Hepatocyte (in vitro differentiated cells): ENCODE results near the gene NR3C2. TPM values are rescaled to one million over a fixed set of nuclear protein-coding genes. Genes with fewer than 3 reads are reported as not detected.

ENCODE experiments used
- DNase-seq: peaks from one replicate; pipeline ENCODE4 v3.0.0-alpha.2; 2016; ENCODE audit warnings: low spot score
- H2AFZ ChIP-seq: fragments of 200-600 bp; sonication (generic); 2 replicates; pipeline ENCODE4 v1.6.0; 2016; ENCODE audit warnings: antibody characterized with exemption, mild to moderate bottlenecking
- H3K27ac ChIP-seq: fragments of 200-600 bp; sonication (generic); 2 replicates; pipeline ENCODE4 v1.5.1; 2016; ENCODE audit warnings: mild to moderate bottlenecking
- H3K27me3 ChIP-seq: fragments of 200-600 bp; sonication (generic); 2 replicates; pipeline ENCODE4 v1.6.1; 2016
- H3K36me3 ChIP-seq: fragments of 200-600 bp; sonication (generic); replicated peaks from 2 replicates; pipeline ENCODE4 v1.5.1; 2016; ENCODE audit warnings: low read depth; ENCODE audit not compliant: insufficient read depth
- H3K4me1 ChIP-seq: fragments of 200-600 bp; sonication (generic); 2 replicates; pipeline ENCODE4 v1.5.1; 2016; ENCODE audit warnings: mild to moderate bottlenecking, moderate library complexity; ENCODE audit not compliant: insufficient read depth
- H3K4me2 ChIP-seq: fragments of 200-600 bp; sonication (generic); 2 replicates; pipeline ENCODE4 v1.6.0; 2016
- H3K4me3 ChIP-seq: fragments of 200-600 bp; sonication (generic); 2 replicates; pipeline ENCODE4 v1.5.1; 2016; ENCODE audit warnings: mild to moderate bottlenecking
- H3K79me2 ChIP-seq: fragments of 200-600 bp; sonication (generic); 2 replicates; pipeline ENCODE4 v1.6.0; 2017; ENCODE audit warnings: mild to moderate bottlenecking
- H3K9me2 ChIP-seq: fragments of 200-600 bp; sonication (generic); replicated peaks from 2 replicates; pipeline ENCODE4 v1.6.0; 2017; ENCODE audit warnings: mild to moderate bottlenecking; ENCODE audit not compliant: insufficient read depth
- H3K9me3 ChIP-seq: fragments of 200-600 bp; sonication (generic); 2 replicates; pipeline ENCODE4 v1.5.1; 2016; ENCODE audit warnings: low read depth, mild to moderate bottlenecking
- H4K20me1 ChIP-seq: fragments of 200-600 bp; sonication (generic); 2 replicates; pipeline ENCODE4 v1.6.0; 2016; ENCODE audit warnings: mild to moderate bottlenecking; ENCODE audit not compliant: insufficient read depth, poor library complexity, severe bottlenecking
- CTCF ChIP-seq: fragments of 200-600 bp; sonication (generic); IDR thresholded peaks from 2 replicates; pipeline ENCODE4 v1.5.1; 2016; ENCODE audit warnings: antibody characterized with exemption, mild to moderate bottlenecking; ENCODE audit not compliant: poor library complexity
- EZH2 ChIP-seq: fragments of 200-600 bp; sonication (generic); IDR thresholded peaks from 2 replicates; pipeline ENCODE4 v1.6.1; 2016; ENCODE audit warnings: antibody characterized with exemption, mild to moderate bottlenecking, borderline replicate concordance
- EZH2phosphoT487 ChIP-seq: fragments of 200-600 bp; sonication (generic); IDR thresholded peaks from one replicate; pipeline ENCODE4 v1.6.1; 2018; ENCODE audit warnings: antibody characterized with exemption, mild to moderate bottlenecking, low read depth, moderate library complexity; ENCODE audit not compliant: unreplicated experiment, severe bottlenecking
- WGBS: methylation state at CpG from one replicate; pipeline ENCODE4 v1.1.6; 2016; ENCODE audit warnings: low lambda C conversion rate; ENCODE audit errors: missing lambda C conversion rate; 5-methylcytosine and 5-hydroxymethylcytosine counted together
- polyA plus RNA-seq: library from polyadenylated mRNA; unstranded; fragments of >200 nt; fragmentation: Nextera tagmentation; extraction: Ambion mirVana; gene quantifications from 2 replicates; pipeline ENCODE4 v1.2.1, GENCODE V29; 2016
- total RNA-seq: library from RNA; depleted of rRNA; stranded (reverse); fragments of >200 nt; gene quantifications from 2 replicates; pipeline ENCODE4 v1.2.3, GENCODE V29; 2014

Gene NR3C2
- total and polyA plus RNA-seq, 2 experiments from 2014 or later, result 2.3 to 7.1 TPM

GRCh38 chr4:148445860-148446330, 3.7 kb upstream of the NR3C2 start:
- Histone ChIP-seq H3K27me3 (peaks cover 58% of the 10 kb centered on the region), H3K4me3 (peak overlapping the region; percentile 78), H3K79me2 (no peaks in the 10 kb centered on the region), H3K9me2 (no peaks in the 10 kb centered on the region), H3K4me1 (no peaks in the 10 kb centered on the region), H2AFZ (peak overlapping the region; percentile 48), H3K27ac (no peak overlapping the region), H3K9me3 (no peaks in the 10 kb centered on the region), H3K4me2 (peak overlapping the region; percentile 94), H3K36me3 (no peaks in the 10 kb centered on the region), H4K20me1 (no peaks in the 10 kb centered on the region)
- TF ChIP-seq EZH2 (no peak), CTCF (no peak), EZH2phosphoT487 (no peak)
- WGBS, result 5% methylated on average over 12 of the region's 13 CpGs
- no peak for DNase-seq

GRCh38 chr4:148445071-148445859, 3.1 kb upstream of the NR3C2 start:
- DNase-seq, result peak; percentile 68
- Histone ChIP-seq H3K4me1 (no peaks in the 10 kb centered on the region), H3K9me3 (no peaks in the 10 kb centered on the region), H3K9me2 (no peaks in the 10 kb centered on the region), H4K20me1 (no peaks in the 10 kb centered on the region), H3K27me3 (peaks cover 62% of the 10 kb centered on the region), H2AFZ (peak overlapping the region; percentile 77), H3K4me2 (peak overlapping the region; percentile 94), H3K79me2 (no peaks in the 10 kb centered on the region), H3K4me3 (peak overlapping the region; percentile 78), H3K27ac (no peak overlapping the region), H3K36me3 (no peaks in the 10 kb centered on the region)
- TF ChIP-seq EZH2phosphoT487 (no peak), CTCF (no peak), EZH2 (no peak)
- WGBS, result 1% methylated on average over 33 of the region's 98 CpGs

- H3K79me2 ChIP-seq, result no peaks in the 10 kb centered on the region
- peak; percentile 48 for DNase-seq
- WGBS, result 0% methylated on average over 49 of the region's 89 CpGs
- H3K9me2 ChIP-seq, result no peaks in the 10 kb centered on the region
- no peak overlapping the region for H3K27ac ChIP-seq
- H3K4me3 ChIP-seq, result peak overlapping the region; percentile 78
- no peaks in the 10 kb centered on the region for H3K4me1 ChIP-seq
- peak overlapping the region; percentile 94 for H3K4me2 ChIP-seq
- H2AFZ ChIP-seq, result peak overlapping the region; percentile 77
- H3K27me3 ChIP-seq, result peaks cover 62% of the 10 kb centered on the region
- H3K9me3 ChIP-seq, result no peaks in the 10 kb centered on the region
- peak; percentile 63 for TF ChIP-seq EZH2phosphoT487
- no peak for TF ChIP-seq CTCF
- H4K20me1 ChIP-seq, result no peaks in the 10 kb centered on the region
- no peaks in the 10 kb centered on the region for H3K36me3 ChIP-seq
These were observed 2.3 kb upstream of the NR3C2 start for GRCh38 chr4:148444296-148445070.
